Measurements from ENCODE around the gene KCNQ1.

KCNQ1 gene

GRCh38 chr11:2792381-2793250 is 347.8 kb downstream of the KCNQ1 start:
- DNase-seq = no peak

DNA sequence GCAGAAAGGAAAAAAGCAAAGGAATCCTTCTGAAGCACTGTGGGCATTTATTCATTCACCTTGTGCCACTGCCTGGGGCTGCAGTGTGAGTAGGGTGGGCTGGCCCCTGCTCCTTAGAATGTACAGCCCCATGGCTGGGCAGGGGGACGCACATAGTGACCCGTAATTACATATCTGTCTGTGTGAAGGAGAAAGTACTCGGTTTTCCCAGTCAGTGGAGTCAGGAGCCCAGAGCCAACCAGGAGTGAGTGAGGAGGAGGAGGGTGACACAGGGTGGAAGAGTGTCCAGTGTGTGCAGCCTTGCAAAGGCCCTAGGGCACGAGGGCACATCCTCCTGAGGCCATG is 348.9 kb downstream of the KCNQ1 start:
- DNase-seq = no peak

DNA sequence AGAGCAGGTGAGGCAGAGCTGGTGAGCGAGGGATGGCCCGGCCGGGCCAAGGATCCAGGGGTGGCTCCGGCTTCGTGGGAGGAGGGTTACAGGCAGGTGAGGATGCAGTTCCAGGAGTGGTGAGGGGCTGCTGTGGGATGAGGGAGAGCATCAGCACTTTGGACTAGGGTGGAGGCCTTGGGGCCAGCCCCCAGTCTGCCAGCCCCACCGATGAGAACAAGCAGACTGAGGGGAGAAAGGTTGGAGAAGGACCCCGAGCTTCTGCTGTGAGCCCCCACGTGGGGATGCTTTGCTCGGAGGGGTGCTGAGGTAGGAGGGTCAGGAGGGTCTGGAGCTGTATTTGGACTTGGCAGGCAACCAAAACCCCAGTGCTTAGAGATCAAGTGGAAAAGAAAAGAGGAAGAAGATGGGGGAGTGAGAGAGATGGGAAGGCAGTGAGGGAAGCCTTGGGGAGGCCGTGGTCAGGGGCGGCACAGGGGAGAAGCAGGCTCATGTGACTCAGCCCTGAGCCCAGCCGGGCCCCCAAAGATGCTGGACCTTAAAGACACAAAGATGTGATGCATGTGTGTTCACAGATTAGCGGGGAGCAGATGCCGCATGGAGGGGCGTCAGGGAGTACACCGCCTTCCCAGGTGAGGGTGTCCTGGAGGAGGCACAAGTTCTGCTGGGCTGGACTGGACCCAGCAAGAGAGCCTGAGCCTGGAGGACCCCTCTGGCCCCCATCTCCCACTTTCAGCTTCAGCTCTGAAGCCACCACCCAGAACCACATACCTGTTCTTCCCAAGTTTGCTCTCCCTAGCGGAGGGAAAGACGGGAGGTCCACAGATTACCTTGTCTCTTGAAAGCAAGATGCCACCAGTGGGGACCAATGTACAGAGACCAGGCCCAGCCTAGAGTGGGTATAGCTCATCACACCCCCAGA is 349.5 kb downstream of the KCNQ1 start:
- DNase-seq = no peak

GRCh38 chr11:2794968-2795322 is 350.1 kb downstream of the KCNQ1 start:
- no peak for DNase-seq

GRCh38 chr11:2795491-2795991 is 350.7 kb downstream of the KCNQ1 start:
- DNase-seq = no peak

- no peak for DNase-seq
These were observed 351.3 kb downstream of the KCNQ1 start for GRCh38 chr11:2796091-2796490.

- DNase-seq = no peak
These were observed 351.8 kb downstream of the KCNQ1 start for GRCh38 chr11:2796508-2797113.

GRCh38 chr11:2797121-2797711 is 352.4 kb downstream of the KCNQ1 start:
- DNase-seq = no peak

GRCh38 chr11:2797741-2798361 is 353.0 kb downstream of the KCNQ1 start:
- DNase-seq = no peak

DNA sequence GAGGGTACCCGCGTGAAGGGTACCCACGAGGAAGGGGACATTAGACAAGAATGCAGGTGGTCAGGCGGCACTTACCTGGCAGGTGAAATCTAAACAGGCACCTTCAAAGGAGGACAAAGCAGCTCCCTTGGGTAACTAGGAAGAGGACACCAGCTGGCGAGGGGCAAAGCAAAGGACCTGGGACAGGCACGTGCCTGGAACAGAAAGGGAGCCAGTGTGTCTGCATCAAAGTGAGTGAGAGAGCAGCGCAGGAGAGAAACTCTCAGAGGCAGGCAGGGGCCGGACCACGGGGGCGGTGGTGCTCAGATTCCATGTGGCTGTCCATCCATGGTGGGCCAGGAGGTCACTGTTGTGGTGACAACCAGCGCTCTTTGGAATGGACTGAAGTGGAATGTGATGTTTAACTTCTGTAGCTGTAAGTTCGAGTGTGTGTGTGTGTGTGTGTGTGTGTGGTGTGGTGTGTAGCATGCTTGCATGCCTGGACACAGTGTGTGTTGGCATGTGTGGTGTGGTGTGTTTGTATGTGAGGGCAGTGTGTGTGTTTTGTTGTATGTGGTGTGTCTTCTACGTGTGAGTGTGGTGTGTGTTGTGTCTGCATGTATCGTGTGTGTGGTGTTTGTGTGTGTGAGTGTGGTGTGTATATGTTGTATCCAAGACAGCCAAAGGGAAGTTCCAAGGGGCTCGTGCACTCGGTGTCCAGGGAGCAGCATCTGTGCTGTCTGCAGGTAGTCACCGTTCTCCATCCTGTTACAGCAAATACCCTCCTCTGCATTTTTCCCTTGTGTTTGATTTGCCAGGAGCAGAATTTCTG is 354.3 kb downstream of the KCNQ1 start:
- no peak for DNase-seq

DNA sequence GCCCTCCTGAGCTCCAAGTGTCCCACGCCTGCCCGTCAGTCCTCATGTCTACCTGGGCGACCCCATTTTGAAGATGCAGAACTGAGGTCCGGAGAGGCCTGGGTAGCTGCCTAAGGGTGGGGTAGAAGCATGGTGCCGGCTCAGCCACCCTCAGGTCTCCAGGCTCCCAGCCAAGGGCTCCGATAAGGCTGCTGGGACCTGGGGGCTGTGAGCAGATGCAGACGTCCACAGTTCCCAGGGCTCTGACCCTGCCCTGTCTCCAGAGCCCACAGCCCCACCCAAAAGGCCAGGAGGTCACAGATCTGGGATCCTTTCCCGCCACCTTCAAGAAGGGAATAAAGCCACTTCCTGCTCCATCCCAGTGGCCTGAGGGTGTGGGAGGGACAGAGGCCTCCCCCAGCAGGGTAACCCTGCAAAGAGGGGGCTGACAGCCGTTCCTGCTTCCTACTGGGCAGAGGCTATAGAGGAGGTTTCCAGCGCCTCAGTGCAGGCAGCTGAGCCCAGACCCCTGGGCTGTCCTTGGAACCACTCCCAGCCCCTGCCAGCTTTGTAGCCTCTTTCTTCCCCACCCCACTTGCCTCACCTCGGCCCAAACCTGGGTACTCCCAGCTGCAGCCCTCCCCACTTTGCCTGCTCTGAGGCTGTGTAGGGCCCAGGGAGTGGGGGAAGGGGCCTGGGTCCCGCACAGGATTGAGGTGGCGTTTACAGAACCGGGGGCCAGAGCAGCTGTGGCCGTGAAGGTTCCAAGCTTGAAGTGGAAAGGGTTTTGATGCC is 355.3 kb downstream of the KCNQ1 start:
- DNase-seq = no peak

- DNase-seq = no peak
These were observed 356.1 kb downstream of the KCNQ1 start for GRCh38 chr11:2800655-2801531.

DNA sequence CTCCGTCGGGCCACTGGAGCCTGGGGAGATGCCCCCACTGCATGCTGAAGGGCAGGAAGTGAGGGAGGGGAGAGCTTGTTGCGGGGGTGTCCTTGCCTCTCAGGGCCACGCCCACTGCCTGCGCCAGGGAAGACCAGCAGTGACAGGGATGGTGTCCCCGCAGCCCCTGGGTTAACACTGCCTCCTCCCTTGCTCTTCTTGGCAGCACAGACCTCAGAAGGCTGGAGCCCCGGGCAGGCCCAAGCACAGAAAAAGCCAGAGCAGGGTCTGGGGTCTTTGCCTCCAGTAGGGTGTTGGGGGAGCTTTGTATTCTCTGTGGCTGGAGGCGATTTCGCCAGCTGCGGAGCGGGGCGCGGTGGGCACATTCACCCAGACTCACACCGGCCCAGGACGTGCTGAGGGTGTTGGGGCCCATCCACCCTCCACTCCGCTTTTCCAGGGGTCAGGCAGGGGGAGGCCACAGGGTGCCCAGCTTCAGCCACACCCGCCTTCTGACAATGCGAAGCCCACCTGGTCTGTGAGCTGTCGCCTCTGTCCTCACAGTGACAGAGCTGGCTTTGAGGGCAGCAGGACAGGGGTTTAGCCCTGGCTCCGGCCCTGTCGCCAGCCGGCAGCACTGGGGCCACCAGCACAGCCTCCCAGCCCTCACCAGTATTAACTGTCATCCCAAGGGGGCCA is 357.0 kb downstream of the KCNQ1 start:
- no peak for DNase-seq

GRCh38 chr11:2802389-2803185 is 357.8 kb downstream of the KCNQ1 start:
- DNase-seq = no peak

GRCh38 chr11:2803186-2804091 is 358.6 kb downstream of the KCNQ1 start:
- no peak for DNase-seq

DNA sequence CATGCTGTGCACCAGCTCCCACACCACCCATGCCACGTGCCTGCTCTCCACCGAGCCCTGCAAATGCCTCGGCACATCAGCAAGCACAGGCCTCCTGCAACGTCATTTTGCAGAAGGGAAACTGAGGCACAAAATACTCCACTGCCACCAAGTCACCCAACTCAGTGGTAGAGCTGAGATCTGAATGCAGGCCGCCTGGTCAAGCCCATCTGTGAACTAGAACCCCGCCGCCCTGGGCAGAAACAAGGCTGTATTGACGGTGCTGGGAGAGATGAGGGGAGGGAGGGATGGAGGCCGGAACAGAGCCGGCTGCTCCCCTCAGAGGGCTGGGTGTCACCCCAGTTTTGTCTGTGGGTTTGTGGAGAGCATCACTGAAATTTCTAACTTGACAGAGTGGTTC is 359.4 kb downstream of the KCNQ1 start:
- DNase-seq = no peak

- DNase-seq = no peak
These were observed 360.0 kb downstream of the KCNQ1 start for GRCh38 chr11:2804701-2805387.
